ENCODE measurements around the gene CXCR5.

Gene CXCR5

GRCh38 chr11:118899706-118900360 lies 16.1 kb downstream of the CXCR5 start:
- H3K4me1 Mint-ChIP-seq, result peaks cover 35% of the 10 kb centered on the region

GRCh38 chr11:118900535-118901384 lies 17.1 kb downstream of the CXCR5 start:
- peaks cover 26% of the 10 kb centered on the region for H3K4me1 Mint-ChIP-seq
- no peaks in the 10 kb centered on the region for H3K9me3 Mint-ChIP-seq
- H3K27me3 Mint-ChIP-seq, result no peaks in the 10 kb centered on the region
- H3K36me3 Mint-ChIP-seq, result peaks cover 4% of the 10 kb centered on the region
- peak overlapping the region; percentile 59 for H3K27ac Mint-ChIP-seq
- H3K4me3 Mint-ChIP-seq, result no peak overlapping the region

More at GRCh38 chr11:118899706-118900360, 16.1 kb downstream of the CXCR5 start:
- Mint-ChIP-seq H3K9me3 (no peaks in the 10 kb centered on the region), H3K36me3 (peaks cover 5% of the 10 kb centered on the region), H3K27ac (peak overlapping the region; percentile 59), H3K4me3 (no peak overlapping the region), H3K27me3 (no peaks in the 10 kb centered on the region)

GRCh38 chr11:118901494-118902335 lies 18.0 kb downstream of the CXCR5 start:
- peaks cover 22% of the 10 kb centered on the region for H3K4me1 Mint-ChIP-seq
- peak overlapping the region; percentile 65 for H3K27ac Mint-ChIP-seq
- H3K36me3 Mint-ChIP-seq, result peaks cover 4% of the 10 kb centered on the region
- no peaks in the 10 kb centered on the region for H3K9me3 Mint-ChIP-seq
- no peak overlapping the region for H3K4me3 Mint-ChIP-seq
- H3K27me3 Mint-ChIP-seq, result no peaks in the 10 kb centered on the region

- Mint-ChIP-seq H3K36me3 (peaks cover 4% of the 10 kb centered on the region), H3K27me3 (no peaks in the 10 kb centered on the region), H3K4me1 (peaks cover 23% of the 10 kb centered on the region), H3K4me3 (no peak overlapping the region), H3K9me3 (no peaks in the 10 kb centered on the region), H3K27ac (no peak overlapping the region)
Observed at GRCh38 chr11:118902336-118903203, 18.9 kb downstream of the CXCR5 start.

GRCh38 chr11:118903204-118904015 lies 19.7 kb downstream of the CXCR5 start:
- peaks cover 4% of the 10 kb centered on the region for H3K36me3 Mint-ChIP-seq
- no peaks in the 10 kb centered on the region for H3K9me3 Mint-ChIP-seq
- no peaks in the 10 kb centered on the region for H3K27me3 Mint-ChIP-seq
- H3K27ac Mint-ChIP-seq, result no peak overlapping the region
- peaks cover 28% of the 10 kb centered on the region for H3K4me1 Mint-ChIP-seq
- no peak overlapping the region for H3K4me3 Mint-ChIP-seq

- Mint-ChIP-seq H3K36me3 (no peaks in the 10 kb centered on the region), H3K9me3 (no peaks in the 10 kb centered on the region), H3K4me3 (no peak overlapping the region)
Observed at GRCh38 chr11:118907051-118908042, 23.7 kb downstream of the CXCR5 start.

GRCh38 chr11:118908264-118908663 lies 24.6 kb downstream of the CXCR5 start:
- H3K27me3 Mint-ChIP-seq, result no peaks in the 10 kb centered on the region
- H3K36me3 Mint-ChIP-seq, result no peaks in the 10 kb centered on the region
- H3K4me1 Mint-ChIP-seq, result peaks cover 58% of the 10 kb centered on the region
- peak overlapping the region; percentile 59 for H3K27ac Mint-ChIP-seq
- H3K4me3 Mint-ChIP-seq, result no peak overlapping the region
- no peaks in the 10 kb centered on the region for H3K9me3 Mint-ChIP-seq

More at GRCh38 chr11:118907051-118908042, 23.7 kb downstream of the CXCR5 start:
- Mint-ChIP-seq H3K4me1 (peaks cover 48% of the 10 kb centered on the region), H3K27me3 (no peaks in the 10 kb centered on the region), H3K27ac (peak overlapping the region; percentile 73)

GRCh38 chr11:118908901-118909618 lies 25.4 kb downstream of the CXCR5 start:
- Mint-ChIP-seq H3K4me1 (peaks cover 59% of the 10 kb centered on the region), H3K27me3 (no peaks in the 10 kb centered on the region), H3K36me3 (no peaks in the 10 kb centered on the region), H3K9me3 (no peaks in the 10 kb centered on the region), H3K27ac (peak overlapping the region; percentile 19), H3K4me3 (peak overlapping the region; percentile 45)

GRCh38 chr11:118909619-118910308 lies 26.1 kb downstream of the CXCR5 start:
- peak overlapping the region; percentile 93 for H3K27ac Mint-ChIP-seq
- H3K27me3 Mint-ChIP-seq, result no peaks in the 10 kb centered on the region
- peaks cover 66% of the 10 kb centered on the region for H3K4me1 Mint-ChIP-seq
- H3K36me3 Mint-ChIP-seq, result no peaks in the 10 kb centered on the region
- H3K4me3 Mint-ChIP-seq, result no peak overlapping the region
- H3K9me3 Mint-ChIP-seq, result no peaks in the 10 kb centered on the region

- Mint-ChIP-seq H3K27me3 (no peaks in the 10 kb centered on the region), H3K4me1 (peaks cover 74% of the 10 kb centered on the region), H3K36me3 (no peaks in the 10 kb centered on the region), H3K27ac (peak overlapping the region; percentile 97), H3K4me3 (peak overlapping the region; percentile 84), H3K9me3 (no peaks in the 10 kb centered on the region)
Observed at GRCh38 chr11:118910309-118911112, 26.8 kb downstream of the CXCR5 start.

- H3K4me1 Mint-ChIP-seq, result peaks cover 81% of the 10 kb centered on the region
- no peaks in the 10 kb centered on the region for H3K27me3 Mint-ChIP-seq
- no peaks in the 10 kb centered on the region for H3K36me3 Mint-ChIP-seq
- H3K9me3 Mint-ChIP-seq, result no peaks in the 10 kb centered on the region
- H3K27ac Mint-ChIP-seq, result peak overlapping the region; percentile 97
- peak overlapping the region; percentile 84 for H3K4me3 Mint-ChIP-seq
Observed at GRCh38 chr11:118911113-118911879, 27.6 kb downstream of the CXCR5 start.
